Fibroblast of lung (primary cell): ENCODE data around the gene TFAP2D. TPM values are rescaled to one million over a fixed set of nuclear protein-coding genes. Genes with fewer than 3 reads are reported as not detected.

Experiments
- DNase-seq, 2 donors: peaks; one replicate each; pipeline versions ENCODE4 v3.0.0 to v3.0.0-alpha.2; 2010; ENCODE audit warnings: low read depth in 2 of 2
- H2AFZ ChIP-seq: 2 replicates; pipeline ENCODE4 v1.5.1; 2012; ENCODE audit warnings: low read length, control low read depth, inconsistent platforms
- H3K27ac ChIP-seq: 2 replicates; pipeline ENCODE4 v1.5.1; 2011; ENCODE audit warnings: low read length, control low read depth; ENCODE audit not compliant: insufficient read depth
- H3K27me3 ChIP-seq: 2 replicates; pipeline ENCODE4 v1.5.1; 2011; ENCODE audit warnings: mild to moderate bottlenecking, low read length; ENCODE audit not compliant: control insufficient read depth, insufficient read depth
- H3K36me3 ChIP-seq: 2 replicates; pipeline ENCODE4 v1.5.1; 2011; ENCODE audit warnings: low read length; ENCODE audit not compliant: control insufficient read depth, insufficient read depth
- H3K4me1 ChIP-seq: 2 replicates; pipeline ENCODE4 v1.5.1; 2011; ENCODE audit warnings: low read length; ENCODE audit not compliant: control insufficient read depth, insufficient read depth; ENCODE audit errors: extremely low read depth
- H3K4me2 ChIP-seq: 2 replicates; pipeline ENCODE4 v1.5.1; 2011; ENCODE audit warnings: low read length, control low read depth; ENCODE audit not compliant: insufficient read depth; ENCODE audit errors: extremely low read depth
- H3K4me3 ChIP-seq, 4 experiments: fragments of 200-600 bp in 1 of 4; sonication (generic) in 1 of 4; replicated peaks in 1 of 4; 2 replicates each; pipeline ENCODE4 v1.5.1; 2011 to 2016; ENCODE audit warnings: low read length in 4 of 4, low read depth in 3 of 4, mild to moderate bottlenecking in 3 of 4, control low read depth in 2 of 4, inconsistent platforms in 1 of 4, mixed read lengths in 1 of 4; ENCODE audit not compliant: insufficient read depth in 1 of 4; ENCODE audit errors: control extremely low read depth in 1 of 4
- H3K79me2 ChIP-seq: 2 replicates; pipeline ENCODE4 v1.5.1; 2012; ENCODE audit warnings: mild to moderate bottlenecking, low read length, inconsistent platforms; ENCODE audit not compliant: control insufficient read depth, insufficient read depth
- H3K9ac ChIP-seq: 2 replicates; pipeline ENCODE4 v1.5.1; 2011; ENCODE audit warnings: mild to moderate bottlenecking, low read length, control low read depth; ENCODE audit not compliant: insufficient read depth
- H3K9me3 ChIP-seq: 2 replicates; pipeline ENCODE4 v1.5.1; 2012; ENCODE audit warnings: low read depth, low read length; ENCODE audit not compliant: control insufficient read depth, insufficient read depth
- H4K20me1 ChIP-seq: 2 replicates; pipeline ENCODE4 v1.5.1; 2011; ENCODE audit warnings: low read length; ENCODE audit not compliant: control insufficient read depth, insufficient read depth; ENCODE audit errors: extremely low read depth
- EZH2 ChIP-seq: IDR thresholded peaks from 2 replicates; pipeline ENCODE4 v1.5.1; 2012; ENCODE audit warnings: low read length, control low read depth, mild to moderate bottlenecking; ENCODE audit errors: missing control alignments
- polyA minus RNA-seq: library from RNA; depleted of rRNA, polyadenylated mRNA; stranded (reverse); fragments of >200 nt; gene quantifications from 2 replicates; pipeline ENCODE4 v1.2.3, GENCODE V29; 2011; ENCODE audit warnings: low replicate concordance
- polyA plus RNA-seq, 2 donors: library from polyadenylated mRNA; depleted of rRNA in 1 of 2; stranded (reverse) in 1 of 2; unstranded in 1 of 2; fragments of >200 nt; gene quantifications; 2 replicates each; pipeline ENCODE4 v1.2.1, GENCODE V29; 2011 to 2012; ENCODE audit warnings: missing spikeins in 1 of 2
- total RNA-seq: library from RNA; depleted of rRNA; stranded (reverse); fragments of >200 nt; gene quantifications from 2 replicates; pipeline ENCODE4 v1.2.1, GENCODE V29; 2014
- TF ChIP-seq, protein P1 (sequence below), 2 donors: IDR thresholded peaks in 1 of 2; conservative IDR thresholded peaks in 1 of 2; 1 replicate in 1 of 2; 2 replicates in 1 of 2; pipeline ENCODE4 v1.5.1; 2011 to 2012; ENCODE audit warnings: low read length in 2 of 2, control low read depth in 1 of 2, inconsistent platforms in 1 of 2, low read depth in 1 of 2, mild to moderate bottlenecking in 1 of 2

The TFAP2D gene
- total RNA-seq (not detected in 2 replicates), polyA plus RNA-seq (not detected in 2 replicates), polyA minus RNA-seq (not detected in 2 replicates)
- not detected in 2 replicates for polyA plus RNA-seq (2012)

DNA sequence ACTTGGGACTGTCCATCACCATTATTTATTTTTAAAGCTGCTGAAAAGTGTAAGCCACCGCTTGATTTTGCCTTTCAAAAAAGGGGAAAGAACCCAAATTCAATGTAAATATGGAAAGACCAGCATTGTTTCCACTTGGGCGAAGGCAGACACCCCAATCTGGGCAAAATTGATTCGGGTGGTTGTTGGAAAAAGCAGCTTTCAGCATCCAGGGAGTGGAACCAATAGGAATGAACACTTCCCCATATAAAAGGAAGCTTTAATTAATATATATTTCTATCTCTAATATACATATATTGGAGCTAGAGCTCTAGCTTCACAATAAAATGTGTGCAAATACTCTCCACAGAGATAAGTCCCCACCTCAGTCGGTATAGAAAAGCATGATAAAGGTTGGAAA, at the start of gene TFAP2D:
Gene TFAP2D (plus strand): TSS at position 301 of the 400 bp plus-strand sequence. CDS start 530 bp downstream, outside the sequence.
- Histone ChIP-seq H3K79me2 (no peaks in the 10 kb centered on the region), H3K4me3 (no peak within 1 kb of the TSS), H3K4me1 (no peaks in the 10 kb centered on the region), H3K9me3 (no peaks in the 10 kb centered on the region), H3K4me2 (no peak within 1 kb of the TSS), H3K36me3 (no peaks in the 10 kb centered on the region), H4K20me1 (no peaks in the 10 kb centered on the region), H2AFZ (no peak within 1 kb of the TSS), H3K27ac (no peak within 1 kb of the TSS), H3K27me3 (no peaks in the 10 kb centered on the region), H3K9ac (no peak within 1 kb of the TSS)
- no peak for DNase-seq
- TF ChIP-seq EZH2, result no peak
- TF ChIP-seq, protein P1, sequence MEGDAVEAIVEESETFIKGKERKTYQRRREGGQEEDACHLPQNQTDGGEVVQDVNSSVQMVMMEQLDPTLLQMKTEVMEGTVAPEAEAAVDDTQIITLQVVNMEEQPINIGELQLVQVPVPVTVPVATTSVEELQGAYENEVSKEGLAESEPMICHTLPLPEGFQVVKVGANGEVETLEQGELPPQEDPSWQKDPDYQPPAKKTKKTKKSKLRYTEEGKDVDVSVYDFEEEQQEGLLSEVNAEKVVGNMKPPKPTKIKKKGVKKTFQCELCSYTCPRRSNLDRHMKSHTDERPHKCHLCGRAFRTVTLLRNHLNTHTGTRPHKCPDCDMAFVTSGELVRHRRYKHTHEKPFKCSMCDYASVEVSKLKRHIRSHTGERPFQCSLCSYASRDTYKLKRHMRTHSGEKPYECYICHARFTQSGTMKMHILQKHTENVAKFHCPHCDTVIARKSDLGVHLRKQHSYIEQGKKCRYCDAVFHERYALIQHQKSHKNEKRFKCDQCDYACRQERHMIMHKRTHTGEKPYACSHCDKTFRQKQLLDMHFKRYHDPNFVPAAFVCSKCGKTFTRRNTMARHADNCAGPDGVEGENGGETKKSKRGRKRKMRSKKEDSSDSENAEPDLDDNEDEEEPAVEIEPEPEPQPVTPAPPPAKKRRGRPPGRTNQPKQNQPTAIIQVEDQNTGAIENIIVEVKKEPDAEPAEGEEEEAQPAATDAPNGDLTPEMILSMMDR (conservative IDR thresholded peaks at IDR 0.05 in 1 of 2, IDR thresholded peaks at IDR 0.05 in 1 of 2; ENCODE audit: low read depth in 1 of 2, low read length in 2 of 2), result no peak

DNA sequence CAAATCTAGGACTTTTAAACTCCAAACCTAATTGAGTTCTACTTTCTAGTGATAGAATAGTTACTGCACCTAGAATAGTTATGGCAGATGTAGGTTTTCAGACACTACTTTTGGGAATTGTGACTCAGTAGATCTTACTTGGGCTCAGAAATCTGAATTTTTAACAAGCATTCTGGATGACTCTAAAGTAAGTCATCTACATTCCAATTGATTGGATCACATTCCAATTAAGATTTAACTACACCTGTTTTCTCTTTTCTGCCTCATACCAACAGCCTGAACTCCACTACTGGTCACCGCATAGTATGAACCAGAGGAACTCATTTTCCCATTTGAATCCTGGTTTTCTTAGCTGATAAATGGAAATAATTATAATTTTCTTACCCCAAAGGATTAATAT, 49.5 kb upstream of the TFAP2D start:
- no peak overlapping the region for H3K4me2 ChIP-seq
- H3K36me3 ChIP-seq, result no peaks in the 10 kb centered on the region
- H4K20me1 ChIP-seq, result no peaks in the 10 kb centered on the region
- no peak for DNase-seq
- TF ChIP-seq, protein P1 (conservative IDR thresholded peaks at IDR 0.05 in 1 of 2, IDR thresholded peaks at IDR 0.05 in 1 of 2; ENCODE audit: low read depth in 1 of 2, low read length in 2 of 2), result no peak
- TF ChIP-seq EZH2, result no peak
- H3K79me2 ChIP-seq, result no peaks in the 10 kb centered on the region
- H3K9ac ChIP-seq, result no peak overlapping the region
- H3K4me1 ChIP-seq, result no peaks in the 10 kb centered on the region
- no peaks in the 10 kb centered on the region for H3K27me3 ChIP-seq
- no peak overlapping the region for H3K4me3 ChIP-seq
- no peak overlapping the region for H2AFZ ChIP-seq
- H3K27ac ChIP-seq, result no peak overlapping the region
- H3K9me3 ChIP-seq, result no peaks in the 10 kb centered on the region

DNA sequence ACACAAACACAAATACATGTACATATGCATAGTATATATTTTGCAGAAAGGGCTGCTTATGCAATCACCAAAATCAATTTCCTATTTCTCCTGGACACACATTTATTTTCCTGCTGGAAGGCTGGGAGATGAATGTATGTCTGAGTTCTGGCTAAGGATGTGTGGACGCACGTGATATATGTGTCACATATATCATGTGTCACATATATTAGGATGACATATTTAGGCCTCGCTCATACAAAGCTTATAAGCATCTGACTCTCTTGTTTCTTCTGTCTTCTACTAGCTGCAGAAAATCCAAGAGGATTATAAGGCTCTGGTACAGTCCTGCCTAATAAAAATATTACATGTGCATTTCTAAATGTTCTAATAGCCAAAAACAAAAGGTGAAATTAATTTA, 47.2 kb upstream of the TFAP2D start:
- Histone ChIP-seq H3K4me2 (no peak overlapping the region), H3K36me3 (no peaks in the 10 kb centered on the region), H4K20me1 (no peaks in the 10 kb centered on the region), H3K27me3 (no peaks in the 10 kb centered on the region), H3K27ac (no peak overlapping the region), H3K4me1 (no peaks in the 10 kb centered on the region), H3K4me3 (no peak overlapping the region), H3K79me2 (no peaks in the 10 kb centered on the region), H3K9me3 (no peaks in the 10 kb centered on the region), H2AFZ (no peak overlapping the region), H3K9ac (no peak overlapping the region)
- no peak for DNase-seq
- no peak for TF ChIP-seq EZH2
- TF ChIP-seq, protein P1 (conservative IDR thresholded peaks at IDR 0.05 in 1 of 2, IDR thresholded peaks at IDR 0.05 in 1 of 2; ENCODE audit: low read depth in 1 of 2, low read length in 2 of 2), result no peak
